Neural progenitor cell (in vitro differentiated cells): ENCODE data around the gene LPIN2.

ENCODE experiments used
- CTCF ChIP-seq: fragments of 200-600 bp; sonication (generic); IDR thresholded peaks from 2 replicates; pipeline ENCODE4 v1.5.1; 2017; ENCODE audit warnings: antibody characterized with exemption, mild to moderate bottlenecking
- EZH2 ChIP-seq: fragments of 200-600 bp; sonication (generic); IDR thresholded peaks from 2 replicates; pipeline ENCODE4 v1.6.1; 2017; ENCODE audit warnings: antibody characterized with exemption, mild to moderate bottlenecking, moderate library complexity
- EZH2phosphoT487 ChIP-seq: fragments of 200-600 bp; sonication (generic); IDR thresholded peaks from 2 replicates; pipeline ENCODE4 v1.6.1; 2017; ENCODE audit warnings: antibody characterized with exemption

- TF ChIP-seq CTCF, result no peak
- TF ChIP-seq EZH2phosphoT487, result no peak
- TF ChIP-seq EZH2, result no peak
These were observed 2.9 kb downstream of the LPIN2 start for GRCh38 chr18:3010086-3010485.
